Measurements from ENCODE around the gene LAMB4. TPM values are rescaled to one million over a fixed set of nuclear protein-coding genes. Genes with fewer than 3 reads are reported as not detected.

The LAMB4 gene
- total and polyA plus RNA-seq, 10 donors = 0.03 to 0.94 (median 0.22) TPM; not detected in 2

GRCh38 chr7:107999779-108000560 is 130.2 kb downstream of the LAMB4 start:
- Histone ChIP-seq H3K27ac (peak overlapping the region in 5 of 8 donors; percentile 24 to 81 (median 76)), H3K4me1 (peaks cover 8 to 40% (median 32%) of the 10 kb centered on the region in 6 donors), H3K4me3 (peak overlapping the region in 5 of 8 donors; percentile 50 to 75 (median 56)), H3K27me3 (replicated peaks in 1 of 7) (peaks cover 9 to 58% (median 37%) of the 10 kb centered on the region in 7 donors), H3K9me3 (no peaks in the 10 kb centered on the region), H3K36me3 (no peaks in the 10 kb centered on the region)
- DNase-seq = no peak
- WGBS, 5 donors = 66 to 73% (median 69%) methylated on average over 4 of the region's 4 CpGs
- intact Hi-C loops (cut with DNase I; ENCODE audit: low total_unique reads) = no loop called here
- TF ChIP-seq POLR2AphosphoS5 (IDR thresholded peaks at IDR 0.05) = no peak
- no peak for TF ChIP-seq POLR2A (IDR thresholded peaks at IDR 0.05)
- TF ChIP-seq, protein P1, sequence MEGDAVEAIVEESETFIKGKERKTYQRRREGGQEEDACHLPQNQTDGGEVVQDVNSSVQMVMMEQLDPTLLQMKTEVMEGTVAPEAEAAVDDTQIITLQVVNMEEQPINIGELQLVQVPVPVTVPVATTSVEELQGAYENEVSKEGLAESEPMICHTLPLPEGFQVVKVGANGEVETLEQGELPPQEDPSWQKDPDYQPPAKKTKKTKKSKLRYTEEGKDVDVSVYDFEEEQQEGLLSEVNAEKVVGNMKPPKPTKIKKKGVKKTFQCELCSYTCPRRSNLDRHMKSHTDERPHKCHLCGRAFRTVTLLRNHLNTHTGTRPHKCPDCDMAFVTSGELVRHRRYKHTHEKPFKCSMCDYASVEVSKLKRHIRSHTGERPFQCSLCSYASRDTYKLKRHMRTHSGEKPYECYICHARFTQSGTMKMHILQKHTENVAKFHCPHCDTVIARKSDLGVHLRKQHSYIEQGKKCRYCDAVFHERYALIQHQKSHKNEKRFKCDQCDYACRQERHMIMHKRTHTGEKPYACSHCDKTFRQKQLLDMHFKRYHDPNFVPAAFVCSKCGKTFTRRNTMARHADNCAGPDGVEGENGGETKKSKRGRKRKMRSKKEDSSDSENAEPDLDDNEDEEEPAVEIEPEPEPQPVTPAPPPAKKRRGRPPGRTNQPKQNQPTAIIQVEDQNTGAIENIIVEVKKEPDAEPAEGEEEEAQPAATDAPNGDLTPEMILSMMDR (IDR thresholded peaks at IDR 0.05 in 8 of 11, conservative IDR thresholded peaks at IDR 0.05 in 3 of 11) = no peak

GRCh38 chr7:107998660-107999480 is 131.3 kb downstream of the LAMB4 start:
- Histone ChIP-seq H3K4me1 (peaks cover 7 to 34% (median 29%) of the 10 kb centered on the region in 6 donors), H3K9me3 (no peaks in the 10 kb centered on the region), H3K36me3 (peaks cover 0 to 3% (median 0%) of the 10 kb centered on the region in 6 donors), H3K4me3 (peak overlapping the region in 2 of 8 donors; percentile 22 to 69), H3K27ac (peak overlapping the region in 5 of 8 donors; percentile 6 to 81 (median 74)), H3K27me3 (replicated peaks in 1 of 7) (peaks cover 9 to 47% (median 34%) of the 10 kb centered on the region in 7 donors)
- 74 to 88% (median 81%) methylated on average over 3 of the region's 3 CpGs for WGBS, 5 donors
- intact Hi-C loops (cut with DNase I; ENCODE audit: low total_unique reads) = no loop called here
- DNase-seq = no peak
- TF ChIP-seq, protein P1 (IDR thresholded peaks at IDR 0.05 in 8 of 11, conservative IDR thresholded peaks at IDR 0.05 in 3 of 11) = no peak
- TF ChIP-seq POLR2A (IDR thresholded peaks at IDR 0.05) (no peak), POLR2AphosphoS5 (IDR thresholded peaks at IDR 0.05) (no peak)

DNA sequence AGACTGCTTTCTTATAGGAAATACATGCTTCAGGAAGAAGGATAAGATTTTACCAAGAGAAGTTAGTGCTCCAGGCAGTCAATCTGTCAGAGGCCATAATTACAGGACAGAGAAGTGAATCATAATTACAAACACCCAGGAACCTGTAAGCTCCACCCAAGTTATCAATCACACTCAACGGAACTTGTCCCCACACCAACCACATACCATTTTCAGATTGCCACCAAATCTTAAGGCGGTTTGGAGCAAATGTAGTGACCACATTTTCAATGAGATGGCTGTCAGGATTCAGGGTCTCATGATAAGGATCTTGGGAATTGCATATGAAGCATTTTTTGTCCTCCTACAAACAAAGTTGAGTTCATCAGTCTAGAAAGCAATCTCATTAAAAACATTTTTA is 132.0 kb downstream of the LAMB4 start:
- H3K4me3 ChIP-seq = peak overlapping the region in 1 of 8 donors; percentile 11
- peaks cover 0 to 11% (median 0%) of the 10 kb centered on the region in 6 donors for H3K36me3 ChIP-seq
- no peaks in the 10 kb centered on the region for H3K9me3 ChIP-seq
- H3K4me1 ChIP-seq = peaks cover 4 to 26% (median 22%) of the 10 kb centered on the region in 6 donors
- TF ChIP-seq POLR2AphosphoS5 (IDR thresholded peaks at IDR 0.05) (no peak), POLR2A (IDR thresholded peaks at IDR 0.05) (no peak)
- TF ChIP-seq, protein P1 (IDR thresholded peaks at IDR 0.05 in 8 of 11, conservative IDR thresholded peaks at IDR 0.05 in 3 of 11) = no peak
- peaks cover 9 to 47% (median 27%) of the 10 kb centered on the region in 7 donors for H3K27me3 ChIP-seq (replicated peaks in 1 of 7)
- WGBS, 5 donors = 65 to 74% (median 71%) methylated on average over 2 of the region's 2 CpGs
- no peak for DNase-seq
- intact Hi-C loops (cut with DNase I; ENCODE audit: low total_unique reads) = no loop called here
- H3K27ac ChIP-seq = peak overlapping the region in 4 of 8 donors; percentile 41 to 81 (median 77)
